AG04450 (cell line): Measurements from ENCODE around the gene MYO18B. TPM values are rescaled to one million over a fixed set of nuclear protein-coding genes. Genes with fewer than 3 reads are reported as not detected.

ENCODE experiments used
- CTCF ChIA-PET: fragments of 300-600, 350-600 bp; formaldehyde crosslinking; extraction: SDS; loops from one replicate; lab custom pipeline; 2022; ENCODE audit warnings: antibody characterized with exemption, inconsistent platforms; lab: Charles Lee
- POLR2A ChIA-PET: fragments of 350-600 bp; formaldehyde crosslinking; extraction: SDS; loops from one replicate; lab custom pipeline; 2021; ENCODE audit warnings: antibody characterized with exemption, inconsistent platforms; lab: Yijun Ruan, JAX
- DNase-seq: peaks from one replicate; pipeline ENCODE4 v3.0.0-alpha.2; 2011; ENCODE audit warnings: low read depth, low spot score
- H3K27ac ChIP-seq: one replicate; pipeline ENCODE4 v1.5.1; 2012; ENCODE audit warnings: low read depth, low read length, control low read depth
- H3K27me3 ChIP-seq: one replicate; pipeline ENCODE4 v1.6.0; 2012; ENCODE audit warnings: low read length; ENCODE audit not compliant: control insufficient read depth, insufficient read depth
- H3K4me3 ChIP-seq: 2 replicates; pipeline ENCODE4 v1.5.1; 2011; ENCODE audit warnings: mild to moderate bottlenecking, low read depth, low read length, control low read depth
- H3K9me3 ChIP-seq: 2 replicates; pipeline ENCODE4 v1.5.1; 2012; ENCODE audit warnings: low read length; ENCODE audit not compliant: control insufficient read depth, insufficient read depth
- polyA plus RNA-seq: library from polyadenylated mRNA; depleted of rRNA; stranded (reverse); fragments of >200 nt; gene quantifications from 2 replicates; pipeline ENCODE4 v1.2.3, GENCODE V29; 2011
- TF ChIP-seq, protein P1 (sequence below): IDR thresholded peaks from 2 replicates; pipeline ENCODE4 v1.5.1; 2011; ENCODE audit warnings: low read depth, low read length, control low read depth, inconsistent platforms

The MYO18B gene
- polyA plus RNA-seq, 1 experiment = not detected

DNA sequence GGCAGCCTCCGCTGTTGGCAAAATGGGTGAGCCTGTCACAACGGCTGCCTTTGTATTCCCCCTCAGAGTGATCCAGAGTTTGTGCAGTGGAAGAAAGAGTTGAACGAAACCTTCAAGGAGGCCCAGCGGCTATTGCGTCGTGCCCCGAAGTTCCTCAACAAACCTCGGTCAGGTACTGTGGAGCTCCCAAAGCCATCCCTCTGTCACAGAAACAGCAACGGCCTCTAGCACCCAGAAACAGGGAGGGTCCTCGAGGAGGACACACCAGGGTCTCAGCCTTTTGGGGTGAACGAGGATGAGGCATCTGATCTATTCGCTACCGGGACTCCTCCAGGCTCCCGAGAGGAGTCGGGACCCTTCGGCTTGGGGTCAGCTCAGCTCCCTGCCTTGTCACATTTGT, 19.8 kb upstream of the MYO18B start:
- TF ChIP-seq, protein P1, sequence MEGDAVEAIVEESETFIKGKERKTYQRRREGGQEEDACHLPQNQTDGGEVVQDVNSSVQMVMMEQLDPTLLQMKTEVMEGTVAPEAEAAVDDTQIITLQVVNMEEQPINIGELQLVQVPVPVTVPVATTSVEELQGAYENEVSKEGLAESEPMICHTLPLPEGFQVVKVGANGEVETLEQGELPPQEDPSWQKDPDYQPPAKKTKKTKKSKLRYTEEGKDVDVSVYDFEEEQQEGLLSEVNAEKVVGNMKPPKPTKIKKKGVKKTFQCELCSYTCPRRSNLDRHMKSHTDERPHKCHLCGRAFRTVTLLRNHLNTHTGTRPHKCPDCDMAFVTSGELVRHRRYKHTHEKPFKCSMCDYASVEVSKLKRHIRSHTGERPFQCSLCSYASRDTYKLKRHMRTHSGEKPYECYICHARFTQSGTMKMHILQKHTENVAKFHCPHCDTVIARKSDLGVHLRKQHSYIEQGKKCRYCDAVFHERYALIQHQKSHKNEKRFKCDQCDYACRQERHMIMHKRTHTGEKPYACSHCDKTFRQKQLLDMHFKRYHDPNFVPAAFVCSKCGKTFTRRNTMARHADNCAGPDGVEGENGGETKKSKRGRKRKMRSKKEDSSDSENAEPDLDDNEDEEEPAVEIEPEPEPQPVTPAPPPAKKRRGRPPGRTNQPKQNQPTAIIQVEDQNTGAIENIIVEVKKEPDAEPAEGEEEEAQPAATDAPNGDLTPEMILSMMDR = no peak
- ChIA-PET CTCF (no interaction called here), POLR2A (no interaction called here)
- Histone ChIP-seq H3K9me3 (no peaks in the 10 kb centered on the region), H3K4me3 (no peak overlapping the region), H3K27me3 (no peaks in the 10 kb centered on the region), H3K27ac (no peak overlapping the region)
- no peak for DNase-seq

- CTCF ChIA-PET = no interaction called here
- Histone ChIP-seq H3K27me3 (no peaks in the 10 kb centered on the region), H3K9me3 (no peaks in the 10 kb centered on the region), H3K27ac (no peak overlapping the region), H3K4me3 (no peak overlapping the region)
- no peak for DNase-seq
- TF ChIP-seq, protein P1 = no peak
- POLR2A ChIA-PET = no interaction called here
Observed at GRCh38 chr22:25722626-25723025, 19.4 kb upstream of the MYO18B start.

- no peak for DNase-seq
- Histone ChIP-seq H3K4me3 (no peak overlapping the region), H3K27me3 (no peaks in the 10 kb centered on the region), H3K27ac (no peak overlapping the region), H3K9me3 (no peaks in the 10 kb centered on the region)
- CTCF ChIA-PET = no interaction called here
- POLR2A ChIA-PET = no interaction called here
- TF ChIP-seq, protein P1 = no peak
Observed at GRCh38 chr22:25726241-25726640, 15.7 kb upstream of the MYO18B start.

GRCh38 chr22:25728071-25728470, 13.9 kb upstream of the MYO18B start:
- TF ChIP-seq, protein P1 = no peak
- Histone ChIP-seq H3K4me3 (no peak overlapping the region), H3K27ac (no peak overlapping the region), H3K27me3 (no peaks in the 10 kb centered on the region), H3K9me3 (no peaks in the 10 kb centered on the region)
- ChIA-PET POLR2A (no interaction called here), CTCF (no interaction called here)
- DNase-seq = no peak

- DNase-seq = no peak
- Histone ChIP-seq H3K27ac (no peak overlapping the region), H3K9me3 (no peaks in the 10 kb centered on the region; the same call in 1 of the 2 replicates), H3K27me3 (no peaks in the 10 kb centered on the region), H3K4me3 (no peak overlapping the region)
- ChIA-PET CTCF (interaction anchor here (0.5 kb wide), 1 partner anchor 632 kb away, joined by 5 read pairs; no protein-coding TSS in a partner anchor), POLR2A (no interaction called here)
- TF ChIP-seq, protein P1 = no peak
Observed at GRCh38 chr22:25729016-25729995, 12.7 kb upstream of the MYO18B start.
